ENCODE results near the gene FOXO3. TPM values are rescaled to one million over a fixed set of nuclear protein-coding genes. Genes with fewer than 3 reads are reported as not detected.

The FOXO3 gene
- total RNA-seq, 1 donor from 2014 or later, result 41.4 TPM

DNA sequence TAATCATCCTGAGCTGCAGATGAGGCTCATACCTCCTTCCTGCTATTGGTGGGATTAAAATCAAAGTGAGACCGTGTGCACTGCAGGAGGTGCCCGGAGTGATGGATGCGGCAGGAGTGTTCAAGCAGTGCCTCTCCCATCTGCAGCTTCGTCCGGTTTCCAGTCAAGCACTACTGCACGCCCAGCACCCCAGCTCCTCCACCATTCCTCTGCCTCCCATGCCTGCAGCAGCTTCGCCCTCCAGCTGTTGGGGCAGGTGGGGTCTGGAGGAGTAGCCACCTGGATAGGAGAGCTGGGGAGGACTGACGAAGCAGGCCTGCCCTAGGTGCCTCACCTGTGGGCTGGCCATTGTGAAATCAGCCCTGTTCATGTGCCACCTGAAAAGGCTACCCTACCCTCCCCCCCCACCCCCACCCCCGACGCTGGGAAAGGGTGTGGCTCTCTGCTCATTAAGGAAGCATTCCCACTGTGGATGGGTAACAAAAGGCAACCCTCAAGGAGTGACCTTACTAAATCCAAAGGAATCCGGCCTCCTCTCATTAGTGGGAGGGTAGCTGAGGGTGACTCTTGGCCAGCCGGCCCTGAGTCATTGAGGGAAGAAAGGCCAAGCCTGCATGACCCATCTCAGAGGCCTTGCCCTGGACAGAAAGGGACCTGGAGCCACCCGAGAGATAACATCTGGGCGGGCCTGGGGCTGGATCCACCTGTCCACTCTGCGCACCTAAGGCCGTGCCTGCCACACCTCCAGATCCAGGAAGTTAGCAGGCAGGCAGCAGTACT, 171.6 kb downstream of the FOXO3 start:
- peak; percentile 57 for DNase-seq (ENCODE audit: low read depth)
- H3K27me3 ChIP-seq (ENCODE audit: control insufficient read depth, insufficient read depth, low read length), result no peaks in the 10 kb centered on the region
- no peak overlapping the region for H3K4me3 ChIP-seq (ENCODE audit: low read depth, low read length)
- no peaks in the 10 kb centered on the region for H3K36me3 ChIP-seq (ENCODE audit: control insufficient read depth, insufficient read depth, low read length)
- TF ChIP-seq, protein P1, sequence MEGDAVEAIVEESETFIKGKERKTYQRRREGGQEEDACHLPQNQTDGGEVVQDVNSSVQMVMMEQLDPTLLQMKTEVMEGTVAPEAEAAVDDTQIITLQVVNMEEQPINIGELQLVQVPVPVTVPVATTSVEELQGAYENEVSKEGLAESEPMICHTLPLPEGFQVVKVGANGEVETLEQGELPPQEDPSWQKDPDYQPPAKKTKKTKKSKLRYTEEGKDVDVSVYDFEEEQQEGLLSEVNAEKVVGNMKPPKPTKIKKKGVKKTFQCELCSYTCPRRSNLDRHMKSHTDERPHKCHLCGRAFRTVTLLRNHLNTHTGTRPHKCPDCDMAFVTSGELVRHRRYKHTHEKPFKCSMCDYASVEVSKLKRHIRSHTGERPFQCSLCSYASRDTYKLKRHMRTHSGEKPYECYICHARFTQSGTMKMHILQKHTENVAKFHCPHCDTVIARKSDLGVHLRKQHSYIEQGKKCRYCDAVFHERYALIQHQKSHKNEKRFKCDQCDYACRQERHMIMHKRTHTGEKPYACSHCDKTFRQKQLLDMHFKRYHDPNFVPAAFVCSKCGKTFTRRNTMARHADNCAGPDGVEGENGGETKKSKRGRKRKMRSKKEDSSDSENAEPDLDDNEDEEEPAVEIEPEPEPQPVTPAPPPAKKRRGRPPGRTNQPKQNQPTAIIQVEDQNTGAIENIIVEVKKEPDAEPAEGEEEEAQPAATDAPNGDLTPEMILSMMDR (IDR thresholded peaks at IDR 0.05; ENCODE audit: insufficient read depth, low read length, poor library complexity, severe bottlenecking), result no peak

DNA sequence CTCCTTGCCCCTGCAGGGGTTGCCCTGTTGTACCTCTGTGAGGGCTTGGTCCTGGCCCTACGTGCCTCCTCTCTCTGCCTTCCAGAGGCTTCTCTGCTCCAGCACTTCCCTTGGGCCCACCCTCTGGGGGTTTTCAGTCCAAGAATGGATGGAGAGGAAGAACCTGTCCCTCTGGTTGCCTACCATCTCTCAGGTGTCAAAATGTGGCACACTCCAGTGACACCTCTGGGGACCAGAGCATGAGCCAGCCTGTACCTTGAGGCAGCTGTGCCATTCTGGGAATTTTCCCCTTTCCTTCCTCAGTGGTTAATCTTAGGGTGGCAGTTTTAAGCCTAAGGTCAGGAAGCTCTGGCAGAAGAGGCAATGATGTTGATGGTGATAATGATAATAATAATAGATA, 172.3 kb downstream of the FOXO3 start:
- Histone ChIP-seq H3K4me3 (ENCODE audit: low read depth, low read length) (no peak overlapping the region), H3K27me3 (ENCODE audit: control insufficient read depth, insufficient read depth, low read length) (no peaks in the 10 kb centered on the region), H3K36me3 (ENCODE audit: control insufficient read depth, insufficient read depth, low read length) (no peaks in the 10 kb centered on the region)
- no peak for DNase-seq (ENCODE audit: low read depth)
- TF ChIP-seq, protein P1 (IDR thresholded peaks at IDR 0.05; ENCODE audit: insufficient read depth, low read length, poor library complexity, severe bottlenecking), result no peak

- no peak overlapping the region for H3K4me3 ChIP-seq (ENCODE audit: low read depth, low read length)
- H3K27me3 ChIP-seq (ENCODE audit: control insufficient read depth, insufficient read depth, low read length), result no peaks in the 10 kb centered on the region
- DNase-seq (ENCODE audit: low read depth), result no peak
- TF ChIP-seq, protein P1 (IDR thresholded peaks at IDR 0.05; ENCODE audit: insufficient read depth, low read length, poor library complexity, severe bottlenecking), result no peak
- H3K36me3 ChIP-seq (ENCODE audit: control insufficient read depth, insufficient read depth, low read length), result no peaks in the 10 kb centered on the region
These were observed 173.1 kb downstream of the FOXO3 start for GRCh38 chr6:108733706-108734265.
